CD4-positive, alpha-beta T cell (primary cell): ENCODE measurements around the gene TBX1. TPM values are rescaled to one million over a fixed set of nuclear protein-coding genes. Genes with fewer than 3 reads are reported as not detected.

ENCODE experiments used
- ATAC-seq: fragments of 200-7000 bp; cut with Tn5 transposase; one replicate; pipeline ENCODE4 v1.10.0; 2022; ENCODE audit warnings: mild to moderate bottlenecking; ENCODE audit not compliant: poor library complexity
- CTCF ChIA-PET: fragments of 350-600 bp; sonication (Branson Sonifier 250); formaldehyde crosslinking; loops from one replicate; lab custom pipeline; 2021; ENCODE audit warnings: antibody characterized with exemption, inconsistent platforms; lab: Charles Lee
- POLR2A ChIA-PET: fragments of 350-600 bp; sonication (Branson Sonifier 250); formaldehyde crosslinking; loops from one replicate; lab custom pipeline; 2021; ENCODE audit warnings: antibody characterized with exemption, inconsistent platforms; lab: Charles Lee
- DNase-seq, 14 experiments: peaks; one replicate each; pipeline ENCODE4 v3.0.0-alpha.2; 2013 to 2020; ENCODE audit warnings: mixed read lengths in 2 of 14
- H3K27ac ChIP-seq, 2 donors: one replicate each; pipeline versions ENCODE4 v1.5.1 to v1.7.0; 2013; ENCODE audit warnings: low read length in 2 of 2, low read depth in 1 of 2, mild to moderate bottlenecking in 1 of 2
- H3K27me3 ChIP-seq, 2 experiments: 1 replicate in 1 of 2; 2 replicates in 1 of 2; pipeline versions ENCODE4 v1.6.1 to v1.7.0; 2013; ENCODE audit warnings: low read length in 2 of 2, control low read depth in 1 of 2, mild to moderate bottlenecking in 1 of 2, moderate library complexity in 1 of 2; ENCODE audit not compliant: insufficient read depth in 2 of 2, control insufficient read depth in 1 of 2
- H3K36me3 ChIP-seq: one replicate; pipeline ENCODE4 v1.6.1; 2013; ENCODE audit warnings: low read length, control low read depth; ENCODE audit not compliant: insufficient read depth
- H3K4me1 ChIP-seq: one replicate; pipeline ENCODE4 v1.6.1; 2013; ENCODE audit warnings: low read length, control low read depth; ENCODE audit not compliant: insufficient read depth
- H3K4me3 ChIP-seq: one replicate; pipeline ENCODE4 v1.5.1; 2013; ENCODE audit warnings: mild to moderate bottlenecking, low read length, moderate library complexity
- H3K9me3 ChIP-seq, 2 experiments: 1 replicate in 1 of 2; 2 replicates in 1 of 2; pipeline versions ENCODE4 v1.6.1 to v1.7.0; 2013; ENCODE audit warnings: low read length in 2 of 2, mild to moderate bottlenecking in 2 of 2, control low read depth in 1 of 2, moderate library complexity in 1 of 2; ENCODE audit not compliant: control insufficient read depth in 1 of 2, insufficient read depth in 1 of 2
- H3K27ac Mint-ChIP-seq: one replicate; pipeline ENCODE4 v1.8.0; 2020; ENCODE audit warnings: mixed read lengths
- H3K27me3 Mint-ChIP-seq: one replicate; pipeline ENCODE4 v1.8.0; 2021; ENCODE audit warnings: mixed read lengths
- H3K36me3 Mint-ChIP-seq: one replicate; pipeline ENCODE4 v1.8.0; 2021; ENCODE audit warnings: low read depth, mixed read lengths
- H3K4me1 Mint-ChIP-seq: one replicate; pipeline ENCODE4 v1.8.0; 2021; ENCODE audit warnings: low read depth, mixed read lengths
- H3K4me3 Mint-ChIP-seq: one replicate; pipeline ENCODE4 v1.8.0; 2020; ENCODE audit warnings: mild to moderate bottlenecking, mixed read lengths
- H3K9me3 Mint-ChIP-seq: one replicate; pipeline ENCODE4 v1.8.0; 2020; ENCODE audit warnings: mixed read lengths
- intact Hi-C, 2 experiments: fragments of 100-400 bp; cut with DNase I in 1 of 2; cut with micrococcal nuclease in 1 of 2; formaldehyde crosslinking; loops; one replicate each; pipeline versions ENCODE4 v1.15.1 to v1.9.0; 2023 to 2025; cut with DNase I, micrococcal nuclease
- total RNA-seq, 174 experiments: library from RNA in 2 of 174; stranded (reverse) in 2 of 174; gene quantifications; one replicate each; pipeline ENCODE4 v1.2.3 and lab custom pipeline; 2021 to 2026
- TF ChIP-seq, protein P1 (sequence below): fragments of 200-600 bp; IDR thresholded peaks from one replicate; pipeline ENCODE4 v1.8.0; 2022; ENCODE audit warnings: antibody characterized with exemption, mild to moderate bottlenecking

Gene TBX1
- total RNA-seq, 2 experiments from 2014 or later = not detected

DNA sequence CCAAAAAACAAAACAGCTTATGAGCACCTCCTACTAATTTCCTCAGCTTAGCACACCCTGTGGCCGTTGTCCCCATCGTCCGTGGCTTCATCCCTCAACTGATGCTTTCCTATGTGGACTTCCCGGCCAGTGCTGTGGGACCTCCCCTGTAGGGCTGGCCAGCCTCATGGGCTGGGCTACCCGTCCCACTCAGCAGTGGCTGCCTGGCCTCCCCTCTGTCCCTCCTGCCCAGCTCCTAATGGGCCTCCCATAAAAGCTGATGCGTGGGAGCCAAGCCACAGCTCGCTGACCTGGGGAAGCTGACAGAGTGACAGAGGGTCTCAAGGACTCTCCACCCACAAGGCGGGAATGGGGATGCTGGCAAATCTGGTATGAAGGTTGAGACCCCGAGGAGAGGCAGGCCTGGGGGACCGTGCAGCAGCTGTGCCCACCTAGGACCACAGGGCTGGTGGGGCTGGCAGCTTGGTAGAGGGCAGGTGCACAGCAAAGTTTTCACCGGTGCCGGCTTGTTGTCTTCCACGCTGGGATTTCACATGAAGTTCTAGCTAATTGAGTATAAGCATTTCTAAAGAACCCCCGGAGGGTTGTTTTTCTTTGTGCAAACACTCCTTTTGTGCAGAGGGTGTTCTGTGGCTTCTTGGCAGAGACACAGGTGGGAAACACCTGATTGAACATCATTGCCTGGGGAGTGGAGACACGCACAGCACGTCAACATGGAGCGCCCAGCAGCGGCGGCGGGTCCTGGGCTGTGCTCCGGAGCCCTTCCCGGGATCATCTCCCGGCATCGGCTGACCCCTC lies 23.2 kb downstream of the TBX1 start:
- Histone ChIP-seq H3K27me3 (no peaks in the 10 kb centered on the region), H3K36me3 (peaks cover 3% of the 10 kb centered on the region), H3K27ac (no peak overlapping the region), H3K4me1 (no peaks in the 10 kb centered on the region), H3K9me3 (peaks cover 0 to under 1% of the 10 kb centered on the region in 2 experiments), H3K4me3 (no peak overlapping the region)
- TF ChIP-seq, protein P1, sequence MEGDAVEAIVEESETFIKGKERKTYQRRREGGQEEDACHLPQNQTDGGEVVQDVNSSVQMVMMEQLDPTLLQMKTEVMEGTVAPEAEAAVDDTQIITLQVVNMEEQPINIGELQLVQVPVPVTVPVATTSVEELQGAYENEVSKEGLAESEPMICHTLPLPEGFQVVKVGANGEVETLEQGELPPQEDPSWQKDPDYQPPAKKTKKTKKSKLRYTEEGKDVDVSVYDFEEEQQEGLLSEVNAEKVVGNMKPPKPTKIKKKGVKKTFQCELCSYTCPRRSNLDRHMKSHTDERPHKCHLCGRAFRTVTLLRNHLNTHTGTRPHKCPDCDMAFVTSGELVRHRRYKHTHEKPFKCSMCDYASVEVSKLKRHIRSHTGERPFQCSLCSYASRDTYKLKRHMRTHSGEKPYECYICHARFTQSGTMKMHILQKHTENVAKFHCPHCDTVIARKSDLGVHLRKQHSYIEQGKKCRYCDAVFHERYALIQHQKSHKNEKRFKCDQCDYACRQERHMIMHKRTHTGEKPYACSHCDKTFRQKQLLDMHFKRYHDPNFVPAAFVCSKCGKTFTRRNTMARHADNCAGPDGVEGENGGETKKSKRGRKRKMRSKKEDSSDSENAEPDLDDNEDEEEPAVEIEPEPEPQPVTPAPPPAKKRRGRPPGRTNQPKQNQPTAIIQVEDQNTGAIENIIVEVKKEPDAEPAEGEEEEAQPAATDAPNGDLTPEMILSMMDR = no peak
- POLR2A ChIA-PET = no interaction called here
- CTCF ChIA-PET = no interaction called here
- Mint-ChIP-seq H3K4me3 (no peak overlapping the region), H3K4me1 (peaks cover 7% of the 10 kb centered on the region), H3K27me3 (peaks cover 18% of the 10 kb centered on the region), H3K27ac (no peak overlapping the region), H3K36me3 (no peaks in the 10 kb centered on the region), H3K9me3 (no peaks in the 10 kb centered on the region)
- intact Hi-C loops = no loop called here
- ATAC-seq (no peak), DNase-seq (no peak)

DNA sequence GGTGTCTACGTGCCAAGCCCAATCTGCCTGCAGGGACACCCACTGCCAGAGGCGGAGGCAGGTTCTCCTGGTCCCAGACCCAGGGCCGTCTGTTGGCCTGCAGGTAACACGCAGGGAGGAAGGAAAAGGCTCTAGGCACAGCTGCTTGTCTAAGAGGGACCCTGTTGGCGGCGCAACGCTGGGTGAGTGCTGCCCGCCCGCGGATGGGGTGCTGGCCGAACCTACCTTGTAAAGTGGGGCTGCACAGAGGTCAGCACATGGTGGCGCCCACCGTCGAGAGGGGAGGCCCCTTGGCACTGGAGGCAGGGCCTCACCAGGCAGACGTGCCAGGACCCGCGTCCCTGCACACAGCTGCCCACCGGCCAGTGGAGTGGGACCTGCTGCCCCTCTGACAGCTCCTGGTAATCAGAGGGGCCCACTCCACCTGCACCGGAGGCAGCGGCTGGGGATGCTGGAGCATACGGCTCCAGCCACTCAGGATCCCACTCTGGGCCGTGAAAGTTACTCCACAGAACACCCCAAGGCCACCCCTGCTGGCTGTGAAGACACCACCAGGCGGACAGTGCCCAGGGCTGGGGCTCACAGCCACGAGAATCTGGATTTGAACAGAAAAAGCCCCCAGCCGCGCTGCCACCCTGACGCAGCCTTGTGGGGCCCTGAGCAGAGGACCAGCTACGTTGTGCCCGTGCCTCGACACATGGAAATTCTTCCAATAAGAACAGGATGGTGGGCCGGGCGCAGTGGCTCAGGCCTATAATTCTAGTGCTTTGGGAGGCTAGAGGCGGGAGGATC lies 24.0 kb downstream of the TBX1 start:
- H3K9me3 Mint-ChIP-seq = no peaks in the 10 kb centered on the region
- ChIA-PET POLR2A (no interaction called here), CTCF (no interaction called here)
- no peak overlapping the region for H3K27ac Mint-ChIP-seq
- DNase-seq (no peak), ATAC-seq (no peak)
- no peaks in the 10 kb centered on the region for H3K27me3 ChIP-seq
- H3K4me1 ChIP-seq = no peaks in the 10 kb centered on the region
- TF ChIP-seq, protein P1 = no peak
- no peak overlapping the region for H3K4me3 ChIP-seq
- peaks cover 10% of the 10 kb centered on the region for H3K27me3 Mint-ChIP-seq
- H3K4me3 Mint-ChIP-seq = no peak overlapping the region
- peaks cover 7% of the 10 kb centered on the region for H3K4me1 Mint-ChIP-seq
- intact Hi-C loops = no loop called here
- H3K27ac ChIP-seq = no peak overlapping the region
- H3K36me3 Mint-ChIP-seq = no peaks in the 10 kb centered on the region
- H3K9me3 ChIP-seq = peaks cover 0 to 5% of the 10 kb centered on the region in 2 experiments
- H3K36me3 ChIP-seq = peaks cover 5% of the 10 kb centered on the region

DNA sequence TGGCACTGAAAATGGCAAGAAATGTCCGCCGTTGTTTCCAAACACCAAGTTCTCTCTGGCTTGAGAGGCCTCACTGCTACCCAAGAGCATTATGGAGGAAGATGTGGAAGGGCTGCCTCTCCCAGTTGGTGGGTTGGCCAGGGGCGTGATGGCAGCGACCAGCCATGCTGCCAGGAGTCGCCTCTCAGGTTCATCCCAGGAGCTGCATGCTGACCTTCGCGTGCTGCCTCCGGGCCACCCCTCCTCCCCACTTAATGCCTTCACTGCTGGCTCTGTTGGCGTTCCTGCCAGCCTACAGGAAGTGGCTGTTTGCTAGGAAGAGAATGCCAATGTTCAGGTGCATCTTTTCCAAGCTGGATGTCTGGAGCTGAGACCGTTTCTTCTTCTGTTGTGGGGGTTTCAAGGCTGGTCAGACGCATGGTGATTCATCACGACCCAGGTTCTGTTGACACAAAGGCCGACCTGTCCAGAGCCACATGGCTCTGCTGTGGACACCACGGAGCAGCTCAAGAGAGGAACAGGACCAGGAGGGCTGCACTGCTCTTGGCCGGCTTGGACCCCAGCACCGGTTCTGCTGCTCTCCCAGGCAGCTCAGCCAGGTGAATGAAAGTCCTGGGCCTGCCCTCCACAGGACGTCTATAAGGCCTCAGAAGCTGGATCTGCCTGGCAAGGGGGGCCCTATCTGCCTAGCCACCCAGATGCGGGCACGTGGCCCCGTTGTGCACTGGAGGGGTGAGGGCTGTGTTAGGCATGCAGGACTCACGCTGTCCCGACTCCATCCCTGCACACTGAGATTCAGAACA lies 25.1 kb downstream of the TBX1 start:
- DNase-seq (no peak), ATAC-seq (no peak)
- H3K36me3 ChIP-seq = peaks cover 8% of the 10 kb centered on the region
- peaks cover 0 to 5% of the 10 kb centered on the region in 2 experiments for H3K9me3 ChIP-seq
- no peaks in the 10 kb centered on the region for H3K4me1 ChIP-seq
- H3K36me3 Mint-ChIP-seq = peaks cover 10% of the 10 kb centered on the region
- CTCF ChIA-PET = no interaction called here
- no peaks in the 10 kb centered on the region for H3K27me3 ChIP-seq
- no peak overlapping the region for H3K4me3 Mint-ChIP-seq
- intact Hi-C loops = no loop called here
- POLR2A ChIA-PET = no interaction called here
- H3K4me3 ChIP-seq = no peak overlapping the region
- H3K9me3 Mint-ChIP-seq = no peaks in the 10 kb centered on the region
- peaks cover under 1% of the 10 kb centered on the region for H3K4me1 Mint-ChIP-seq
- TF ChIP-seq, protein P1 = no peak
- H3K27ac ChIP-seq = no peak overlapping the region
- H3K27me3 Mint-ChIP-seq = peaks cover under 1% of the 10 kb centered on the region
- no peak overlapping the region for H3K27ac Mint-ChIP-seq
